Measurements from ENCODE around the gene SCYL3.

Gene SCYL3

GRCh38 chr1:169900571-169900970 lies 6.9 kb upstream of the SCYL3 start:
- DNase-seq (ENCODE audit: low read depth in 2 of 2), result no peak

GRCh38 chr1:169899519-169900217 lies 6.0 kb upstream of the SCYL3 start:
- no peak for DNase-seq (ENCODE audit: low read depth in 2 of 2)

GRCh38 chr1:169896013-169896412 lies 2.3 kb upstream of the SCYL3 start:
- no peak for DNase-seq (ENCODE audit: low read depth in 2 of 2)

GRCh38 chr1:169894424-169895145 lies 889 bp upstream of the SCYL3 start:
- no peak for DNase-seq (ENCODE audit: low read depth in 2 of 2)

- peak; percentile 2 to 6 for DNase-seq (ENCODE audit: low read depth in 2 of 2)
These were observed 610 bp downstream of the SCYL3 start for GRCh38 chr1:169892927-169893644.

GRCh38 chr1:169892176-169892926 lies 1.3 kb downstream of the SCYL3 start:
- DNase-seq (ENCODE audit: low read depth in 2 of 2), result no peak

- no peak for DNase-seq (ENCODE audit: low read depth in 2 of 2)
These were observed 2.2 kb downstream of the SCYL3 start for GRCh38 chr1:169891539-169891885.

GRCh38 chr1:169890761-169891538 lies 2.7 kb downstream of the SCYL3 start:
- no peak for DNase-seq (ENCODE audit: low read depth in 2 of 2)

- no peak for DNase-seq (ENCODE audit: low read depth in 2 of 2)
These were observed 3.8 kb downstream of the SCYL3 start for GRCh38 chr1:169889871-169890270.

- no peak for DNase-seq (ENCODE audit: low read depth in 2 of 2)
These were observed 6.8 kb downstream of the SCYL3 start for GRCh38 chr1:169886931-169887330.

GRCh38 chr1:169886422-169886821 lies 7.3 kb downstream of the SCYL3 start:
- DNase-seq (ENCODE audit: low read depth in 2 of 2), result no peak

- no peak for DNase-seq (ENCODE audit: low read depth in 2 of 2)
These were observed 8.5 kb downstream of the SCYL3 start for GRCh38 chr1:169885207-169885606.

- DNase-seq (ENCODE audit: low read depth in 2 of 2), result no peak
These were observed 9.1 kb downstream of the SCYL3 start for GRCh38 chr1:169884634-169885033.

- no peak for DNase-seq (ENCODE audit: low read depth in 2 of 2)
These were observed 11.6 kb downstream of the SCYL3 start for GRCh38 chr1:169882039-169882511.

GRCh38 chr1:169879034-169879840 lies 14.5 kb downstream of the SCYL3 start:
- no peak for DNase-seq (ENCODE audit: low read depth in 2 of 2)

GRCh38 chr1:169878498-169878897 lies 15.2 kb downstream of the SCYL3 start:
- DNase-seq (ENCODE audit: low read depth in 2 of 2), result no peak

- DNase-seq (ENCODE audit: low read depth in 2 of 2), result no peak
These were observed 15.8 kb downstream of the SCYL3 start for GRCh38 chr1:169877800-169878491.

- DNase-seq (ENCODE audit: low read depth in 2 of 2), result no peak
These were observed 19.5 kb downstream of the SCYL3 start for GRCh38 chr1:169874229-169874628.

- no peak for DNase-seq (ENCODE audit: low read depth in 2 of 2)
These were observed 20.0 kb downstream of the SCYL3 start for GRCh38 chr1:169873582-169874199.

Measured in stimulated activated CD8-positive, alpha-beta memory T cell treated with anti-CD3 and anti-CD28 coated beads, Interleukin-7, amount 100 ng/mL, for 1 hour (primary cell).